NT2/D1 (cell line): ENCODE measurements around the gene PDZRN3.

Experiments used
- YY1 ChIP-seq: IDR thresholded peaks from 2 replicates; pipeline ENCODE4 v1.6.1; 2011; ENCODE audit not compliant: insufficient read length, insufficient read depth
- ZNF274 ChIP-seq: IDR thresholded peaks from 2 replicates; pipeline ENCODE4 v1.6.1; 2011; ENCODE audit warnings: mild to moderate bottlenecking, low read depth, low read length

DNA sequence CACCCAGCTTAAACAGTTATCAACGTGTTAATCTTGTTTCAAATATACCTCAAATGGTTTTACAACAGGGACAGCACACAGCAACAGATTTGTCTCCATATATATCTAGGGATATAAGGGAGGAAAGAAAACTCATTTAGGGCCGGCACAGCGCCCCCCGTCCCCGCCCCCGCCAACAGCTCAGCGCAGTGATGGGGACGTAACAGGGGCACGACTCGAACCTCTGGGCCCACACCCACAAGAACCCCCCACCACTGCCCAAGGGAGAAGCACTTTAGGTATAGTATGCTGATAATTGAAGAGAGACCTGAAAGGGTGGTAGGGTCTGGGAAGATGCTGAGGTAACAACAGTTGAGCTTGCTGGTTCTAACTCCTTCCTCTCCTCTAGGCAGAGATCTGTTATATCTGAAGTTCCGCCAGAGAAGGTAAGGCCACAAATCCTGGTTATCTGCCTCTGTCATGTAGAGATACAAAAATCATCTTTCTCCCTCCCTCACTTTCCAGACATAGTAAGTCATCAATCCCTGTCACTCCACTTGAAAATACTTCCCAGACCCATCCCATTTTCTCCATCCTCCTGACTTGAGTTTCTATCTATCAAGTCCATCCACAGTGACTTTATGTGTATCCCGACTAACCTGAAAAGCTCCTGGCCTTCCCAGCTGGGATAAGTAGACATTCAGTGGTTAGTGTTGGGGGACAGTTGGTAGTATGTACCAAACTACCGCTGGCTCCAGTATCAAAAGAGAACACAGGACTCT lies 126.9 kb downstream of the PDZRN3 start:
- TF ChIP-seq ZNF274 (no peak), YY1 (no peak)
